Activated CD4-positive, alpha-beta T cell treated with anti-CD3 and anti-CD28 coated beads, Interleukin-2, amount 50 U/mL, for 4 hours (primary cell): ENCODE measurements around the gene HIRIP3.

Source experiments
- DNase-seq, 2 experiments: peaks; one replicate each; pipeline ENCODE4 v3.0.0-alpha.2; 2020

Gene HIRIP3

DNA sequence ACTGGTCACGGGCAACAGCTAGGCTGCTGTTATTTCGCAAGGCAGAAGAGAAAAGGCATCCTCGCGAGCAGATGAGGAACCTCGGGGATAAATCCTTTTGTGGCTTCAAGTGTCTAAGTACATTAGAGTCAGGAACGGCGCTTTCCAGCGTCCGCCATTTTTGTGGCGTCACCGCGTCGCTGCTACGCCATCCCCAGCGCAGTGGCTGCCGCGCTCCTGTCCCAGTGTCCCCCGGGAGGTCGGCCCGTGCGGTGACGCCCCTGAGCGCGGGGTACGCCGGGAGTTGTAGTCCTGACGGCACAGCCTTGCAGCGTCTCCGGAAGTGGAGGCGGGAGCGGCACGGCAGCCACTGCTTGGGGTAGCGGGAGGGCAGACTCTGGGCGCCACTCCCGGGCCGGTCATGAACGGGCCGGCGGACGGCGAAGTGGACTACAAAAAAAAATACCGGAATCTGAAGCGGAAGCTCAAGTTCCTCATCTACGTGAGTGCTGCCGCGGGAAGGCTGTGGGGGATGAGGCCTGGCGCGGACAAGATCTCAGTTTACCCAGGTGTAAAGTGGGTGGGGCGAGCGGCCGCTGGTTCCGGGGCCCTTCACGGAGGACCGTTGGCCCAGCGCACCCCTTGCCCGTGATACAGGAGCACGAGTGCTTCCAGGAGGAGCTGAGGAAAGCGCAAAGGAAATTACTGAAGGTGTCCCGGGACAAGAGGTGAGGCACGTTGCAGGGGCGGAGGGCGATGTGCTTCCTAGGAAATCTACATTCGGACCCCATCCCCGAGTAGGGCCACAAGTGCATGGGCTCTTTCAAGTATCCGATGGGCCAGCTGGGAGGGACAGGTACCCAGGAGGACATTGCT is 721 bp upstream of the HIRIP3 start, which contains the start of gene INO80E:
Gene INO80E (plus strand): TSS at position 331 of the 855 bp plus-strand sequence. CDS start 70 bp downstream, at position 401.
- peak; percentile 99 for DNase-seq

DNA sequence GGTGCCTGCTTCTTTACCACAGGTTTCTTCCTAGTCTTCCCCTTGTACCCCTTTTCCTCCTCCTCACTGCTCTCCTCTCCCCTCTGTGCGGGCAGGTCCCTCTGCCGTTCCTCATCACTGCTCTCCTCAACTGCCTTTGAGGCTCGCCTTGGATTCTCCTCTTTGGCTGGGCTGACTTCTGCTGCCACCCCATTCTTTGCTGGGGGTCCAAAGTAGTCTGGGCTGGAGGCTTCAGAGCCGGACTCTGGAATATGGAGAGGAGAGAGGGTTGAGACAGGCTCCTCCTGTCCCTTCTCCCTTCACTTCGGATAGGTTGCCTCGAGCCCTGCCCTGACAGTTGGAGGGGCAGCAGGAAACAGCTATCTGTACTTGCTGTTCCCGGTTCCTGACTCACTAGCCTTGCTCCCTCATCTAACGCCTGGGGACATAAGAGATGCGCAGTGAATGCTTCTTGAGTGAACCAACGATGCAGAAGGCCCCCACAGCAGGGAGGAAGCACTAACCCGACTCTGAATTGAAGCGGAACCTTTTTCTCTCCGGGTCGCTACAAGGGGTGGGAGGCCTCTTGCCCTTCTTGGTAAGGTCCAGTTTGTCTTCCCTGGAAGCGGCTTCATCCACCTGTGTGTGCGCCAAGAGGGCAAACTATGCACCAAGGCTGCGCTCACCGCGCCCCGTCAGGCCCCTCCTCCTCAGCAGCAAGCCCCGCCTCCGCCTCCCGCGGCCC is 655 bp downstream of the HIRIP3 start:
- DNase-seq = peak in 1 of 2 experiments; percentile 63

DNA sequence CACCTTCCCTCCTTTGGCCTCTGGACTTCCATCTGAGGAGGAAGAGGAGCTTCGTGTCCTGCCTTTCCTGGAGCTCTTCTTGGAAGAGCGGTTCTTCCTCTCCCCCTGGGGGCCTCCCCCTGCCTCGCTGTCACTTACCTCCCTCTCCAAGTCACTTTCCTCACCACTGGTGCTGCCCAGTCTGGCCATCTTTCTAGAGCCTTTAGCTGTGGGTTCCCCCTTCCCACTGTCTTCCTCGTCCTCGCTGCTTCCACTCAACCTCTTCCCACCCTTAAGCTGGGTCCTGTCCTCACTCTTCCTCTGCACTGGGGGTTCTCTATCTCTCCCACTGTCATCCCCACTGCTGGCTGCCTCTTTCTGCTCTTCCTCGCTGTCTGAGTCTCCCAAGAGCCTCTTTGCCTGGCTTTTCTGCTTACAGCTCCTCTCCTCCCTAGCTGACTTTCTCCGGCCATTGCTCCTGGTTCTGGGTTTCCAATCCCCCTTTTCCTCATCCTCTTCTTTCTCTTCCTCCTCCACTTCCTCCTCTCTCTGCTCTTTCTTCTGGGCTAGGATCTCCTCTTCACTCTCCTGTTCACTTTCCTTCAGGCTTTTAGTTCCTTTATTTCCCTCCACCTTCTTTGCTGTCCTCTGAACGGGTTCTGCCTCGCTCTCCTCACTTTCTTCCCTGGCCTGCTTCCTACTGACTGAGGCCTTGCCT is 1.4 kb downstream of the HIRIP3 start:
- DNase-seq = no peak

DNA sequence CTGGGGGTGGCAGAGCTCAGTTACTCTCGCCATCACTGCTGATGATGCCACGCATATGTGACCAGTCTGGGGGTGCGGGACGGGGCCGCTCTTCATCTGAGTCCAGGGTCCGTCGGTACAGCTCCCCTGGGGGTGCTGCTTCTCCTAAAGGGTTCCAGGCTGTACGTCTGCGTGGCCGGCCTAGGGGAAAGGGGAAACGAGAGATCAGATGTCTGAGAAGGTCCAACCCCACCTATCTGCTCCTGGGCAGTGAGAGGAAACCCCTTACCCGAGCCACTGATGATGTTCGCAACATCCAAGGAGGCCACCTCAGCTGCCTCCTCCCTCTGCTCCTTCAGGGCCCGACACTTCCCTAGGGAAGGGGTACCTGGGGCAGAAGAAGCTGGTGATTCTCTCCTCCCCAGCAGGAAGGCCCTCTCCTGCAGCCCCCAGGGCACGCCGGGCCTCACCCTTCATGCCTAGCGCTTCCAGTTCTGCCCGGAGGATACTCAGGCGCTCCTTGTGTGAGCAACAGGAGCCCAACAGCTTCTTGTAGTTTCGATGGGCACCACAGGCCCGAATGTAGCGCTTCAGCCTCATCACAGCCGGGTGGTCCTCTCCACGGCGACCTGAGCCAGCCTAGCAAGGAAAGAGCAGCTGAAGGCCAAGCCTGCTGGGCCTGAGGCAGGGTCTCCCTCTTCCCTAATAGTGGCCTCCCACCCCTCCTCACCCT is 2.1 kb downstream of the HIRIP3 start:
- DNase-seq = no peak

DNA sequence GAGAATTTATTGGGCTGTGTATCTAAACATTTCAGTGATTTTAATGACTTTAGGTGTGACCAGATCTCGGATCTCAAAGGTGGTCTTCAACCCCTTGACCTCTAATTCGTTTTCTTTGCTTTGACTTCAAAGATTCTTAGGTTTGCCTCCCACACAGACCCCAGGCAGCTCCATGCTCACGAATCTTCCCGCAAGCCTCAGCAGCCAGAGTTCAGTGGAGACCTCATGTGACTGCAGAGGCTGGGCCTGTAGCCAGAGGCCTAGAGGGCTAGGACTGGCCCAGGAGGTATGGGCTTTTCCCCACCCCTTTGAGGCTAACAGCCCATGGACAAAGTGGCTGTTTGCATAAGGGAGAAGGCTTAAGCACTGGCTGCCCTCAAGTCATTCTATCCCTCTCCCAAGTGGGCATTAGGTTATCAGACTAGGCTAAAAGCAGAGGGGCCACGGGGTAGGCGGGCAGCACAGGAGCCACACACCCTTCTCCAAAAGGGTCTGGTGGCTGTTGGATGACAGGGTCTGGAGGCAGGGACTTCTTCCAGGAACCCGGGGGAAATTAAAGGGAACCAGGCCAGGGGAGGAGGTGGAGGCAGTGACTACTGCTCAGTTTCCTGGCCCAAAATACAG is 3.0 kb downstream of the HIRIP3 start:
- no peak for DNase-seq

DNA sequence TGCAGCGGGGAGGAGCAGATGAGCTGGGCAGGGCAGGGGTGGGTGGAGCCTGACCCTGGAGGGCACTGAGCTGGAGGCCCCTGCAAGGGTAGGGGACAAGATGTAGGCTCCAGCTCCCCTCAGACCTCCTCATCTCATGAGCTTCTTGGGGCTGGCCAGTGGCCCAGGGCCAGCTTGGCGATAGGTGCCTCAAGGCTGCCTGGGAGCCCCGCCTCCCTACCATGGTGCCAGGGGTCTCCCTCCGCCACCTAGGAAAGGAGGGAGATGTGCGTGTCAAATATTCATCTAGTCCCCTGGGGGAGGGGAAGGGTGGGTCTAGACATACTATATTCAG is 3.9 kb downstream of the HIRIP3 start:
- DNase-seq = no peak

DNA sequence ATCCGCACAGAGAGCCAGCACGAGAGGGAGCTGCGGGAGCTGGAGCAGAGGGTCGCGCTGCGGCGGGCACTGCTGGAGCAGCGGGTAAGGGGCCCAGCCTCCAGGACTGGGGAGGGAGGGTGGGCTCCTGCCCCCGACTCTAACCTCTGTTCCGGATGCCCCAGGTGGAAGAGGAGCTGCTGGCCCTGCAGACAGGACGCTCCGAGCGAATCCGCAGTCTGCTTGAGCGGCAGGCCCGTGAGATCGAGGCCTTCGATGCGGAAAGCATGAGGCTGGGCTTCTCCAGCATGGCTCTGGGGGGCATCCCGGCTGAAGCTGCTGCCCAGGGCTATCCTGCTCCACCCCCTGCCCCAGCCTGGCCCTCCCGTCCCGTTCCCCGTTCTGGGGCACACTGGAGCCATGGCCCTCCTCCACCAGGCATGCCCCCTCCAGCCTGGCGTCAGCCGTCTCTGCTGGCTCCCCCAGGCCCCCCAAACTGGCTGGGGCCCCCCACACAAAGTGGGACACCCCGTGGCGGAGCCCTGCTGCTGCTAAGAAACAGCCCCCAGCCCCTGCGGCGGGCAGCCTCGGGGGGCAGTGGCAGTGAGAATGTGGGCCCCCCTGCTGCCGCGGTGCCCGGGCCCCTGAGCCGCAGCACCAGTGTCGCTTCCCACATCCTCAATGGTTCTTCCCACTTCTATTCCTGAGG is 4.4 kb downstream of the HIRIP3 start:
- no peak for DNase-seq

DNA sequence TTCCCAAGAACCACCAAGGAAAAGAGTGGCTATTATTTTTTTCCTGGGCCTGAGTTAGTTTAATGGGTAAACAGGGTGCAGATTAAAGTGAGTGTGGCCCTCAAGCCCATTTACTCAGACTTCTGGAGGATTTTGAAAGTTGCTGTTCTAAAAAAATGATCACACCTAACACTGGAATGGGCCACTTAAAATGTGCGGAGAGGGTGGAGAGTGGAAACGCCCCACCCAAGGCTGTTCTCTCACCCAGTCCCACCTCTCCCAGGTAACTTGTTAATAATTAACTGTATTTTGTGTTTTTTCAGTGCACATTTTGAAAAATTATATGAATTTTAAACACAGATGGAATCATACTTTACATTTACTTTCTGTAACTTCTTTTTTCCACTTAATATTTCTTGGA is 5.4 kb downstream of the HIRIP3 start:
- DNase-seq = no peak

DNA sequence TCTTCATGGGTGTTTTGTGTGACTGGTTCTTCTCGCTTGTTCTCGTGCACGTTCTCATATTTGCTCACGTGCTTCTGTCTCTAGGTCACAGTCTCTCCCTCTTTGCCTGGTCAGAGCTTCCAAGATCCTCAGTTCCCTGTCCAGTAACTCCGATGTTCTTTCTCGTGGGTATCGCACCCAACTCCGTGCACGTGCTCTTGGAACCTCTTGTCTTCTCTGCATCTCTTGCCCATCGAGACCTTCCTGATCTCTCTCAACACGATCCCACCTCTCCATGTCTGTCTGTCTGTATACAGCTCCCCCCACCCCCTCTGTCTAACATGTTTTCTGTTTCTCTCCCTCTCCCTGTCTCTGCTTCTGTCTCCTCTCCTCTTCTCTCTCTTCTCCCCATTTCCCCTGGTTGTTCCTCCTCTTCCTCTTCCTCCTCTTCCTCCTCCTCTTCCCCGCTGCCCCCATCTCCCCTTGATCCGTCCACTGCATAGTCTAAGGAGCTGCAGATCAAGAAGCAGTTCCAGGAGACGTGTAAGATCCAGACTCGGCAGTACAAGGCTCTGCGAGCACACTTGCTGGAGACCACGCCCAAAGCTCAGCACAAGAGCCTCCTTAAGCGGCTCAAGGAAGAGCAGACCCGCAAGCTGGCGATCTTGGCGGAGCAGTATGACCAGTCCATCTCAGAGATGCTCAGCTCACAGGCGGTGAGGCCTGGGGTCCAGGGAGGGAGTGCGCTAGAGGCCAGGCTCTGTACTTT is 6.1 kb downstream of the HIRIP3 start:
- DNase-seq = no peak

DNA sequence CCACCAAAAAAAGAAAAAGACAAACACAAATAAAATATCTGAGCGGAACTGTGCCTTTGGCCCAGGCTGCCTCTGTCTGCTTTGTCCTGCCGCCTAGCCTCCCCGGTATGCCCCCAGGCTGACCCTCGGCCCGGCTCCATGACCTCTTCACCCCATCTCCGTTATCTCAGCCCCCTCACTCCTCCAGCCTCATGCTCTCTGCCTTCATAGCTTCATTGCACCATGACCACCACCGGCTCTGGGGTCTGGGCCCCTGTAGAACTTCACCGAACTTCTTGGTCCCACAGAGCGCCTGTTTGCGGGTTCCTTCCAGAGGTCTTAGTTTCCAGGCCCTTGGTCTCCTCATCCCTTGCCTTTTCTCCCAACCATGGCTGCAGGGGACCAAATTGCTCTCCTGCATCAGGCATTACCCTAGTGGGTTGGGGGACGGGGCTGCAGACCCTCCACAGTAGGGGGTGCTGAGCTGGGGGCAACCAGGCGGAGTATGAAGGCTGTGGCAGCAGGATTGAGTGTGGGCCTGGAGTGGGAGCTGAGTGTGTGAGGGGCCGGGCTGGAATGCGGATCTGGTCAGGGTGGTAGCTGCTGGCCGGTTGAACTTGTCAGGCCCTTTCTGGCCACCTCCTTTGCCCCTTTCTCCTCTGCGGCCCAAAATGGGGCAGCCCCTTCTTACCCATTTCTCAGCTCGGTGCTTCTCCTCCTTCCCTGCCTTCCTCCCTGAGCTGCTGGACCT is 6.9 kb downstream of the HIRIP3 start:
- DNase-seq = no peak

DNA sequence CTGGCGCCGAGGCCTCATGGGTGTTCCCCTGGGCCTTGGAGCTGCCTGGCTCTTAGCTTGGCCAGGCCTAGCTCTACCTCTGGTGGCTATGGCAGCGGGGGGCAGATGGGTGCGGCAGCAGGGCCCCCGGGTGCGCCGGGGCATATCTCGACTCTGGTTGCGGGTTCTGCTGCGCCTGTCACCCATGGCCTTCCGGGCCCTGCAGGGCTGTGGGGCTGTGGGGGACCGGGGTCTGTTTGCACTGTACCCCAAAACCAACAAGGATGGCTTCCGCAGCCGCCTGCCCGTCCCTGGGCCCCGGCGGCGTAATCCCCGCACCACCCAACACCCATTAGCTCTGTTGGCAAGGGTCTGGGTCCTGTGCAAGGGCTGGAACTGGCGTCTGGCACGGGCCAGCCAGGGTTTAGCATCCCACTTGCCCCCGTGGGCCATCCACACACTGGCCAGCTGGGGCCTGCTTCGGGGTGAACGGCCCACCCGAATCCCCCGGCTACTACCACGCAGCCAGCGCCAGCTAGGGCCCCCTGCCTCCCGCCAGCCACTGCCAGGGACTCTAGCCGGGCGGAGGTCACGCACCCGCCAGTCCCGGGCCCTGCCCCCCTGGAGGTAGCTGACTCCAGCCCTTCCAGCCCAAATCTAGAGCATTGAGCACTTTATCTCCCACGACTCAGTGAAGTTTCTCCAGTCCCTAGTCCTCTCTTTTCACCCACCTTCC is 7.9 kb downstream of the HIRIP3 start:
- DNase-seq = no peak

DNA sequence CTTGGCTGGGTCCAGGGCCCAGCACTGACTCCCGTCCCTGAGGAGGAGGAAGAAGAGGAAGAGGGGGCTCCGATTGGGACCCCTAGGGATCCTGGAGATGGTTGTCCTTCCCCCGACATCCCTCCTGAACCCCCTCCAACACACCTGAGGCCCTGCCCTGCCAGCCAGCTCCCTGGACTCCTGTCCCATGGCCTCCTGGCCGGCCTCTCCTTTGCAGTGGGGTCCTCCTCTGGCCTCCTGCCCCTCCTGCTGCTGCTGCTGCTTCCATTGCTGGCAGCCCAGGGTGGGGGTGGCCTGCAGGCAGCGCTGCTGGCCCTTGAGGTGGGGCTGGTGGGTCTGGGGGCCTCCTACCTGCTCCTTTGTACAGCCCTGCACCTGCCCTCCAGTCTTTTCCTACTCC is 8.5 kb downstream of the HIRIP3 start:
- DNase-seq = no peak

DNA sequence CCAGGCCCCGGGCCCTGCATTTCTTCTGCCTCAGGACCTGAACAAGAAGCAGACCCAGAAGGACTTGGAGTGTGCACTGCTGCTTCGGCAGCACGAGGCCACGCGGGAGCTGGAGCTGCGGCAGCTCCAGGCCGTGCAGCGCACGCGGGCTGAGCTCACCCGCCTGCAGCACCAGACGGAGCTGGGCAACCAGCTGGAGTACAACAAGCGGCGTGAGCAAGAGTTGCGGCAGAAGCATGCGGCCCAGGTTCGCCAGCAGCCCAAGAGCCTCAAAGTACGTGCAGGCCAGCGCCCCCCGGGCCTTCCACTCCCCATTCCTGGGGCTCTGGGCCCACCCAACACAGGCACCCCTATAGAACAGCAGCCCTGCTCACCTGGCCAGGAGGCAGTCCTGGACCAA is 9.2 kb downstream of the HIRIP3 start:
- DNase-seq = no peak

DNA sequence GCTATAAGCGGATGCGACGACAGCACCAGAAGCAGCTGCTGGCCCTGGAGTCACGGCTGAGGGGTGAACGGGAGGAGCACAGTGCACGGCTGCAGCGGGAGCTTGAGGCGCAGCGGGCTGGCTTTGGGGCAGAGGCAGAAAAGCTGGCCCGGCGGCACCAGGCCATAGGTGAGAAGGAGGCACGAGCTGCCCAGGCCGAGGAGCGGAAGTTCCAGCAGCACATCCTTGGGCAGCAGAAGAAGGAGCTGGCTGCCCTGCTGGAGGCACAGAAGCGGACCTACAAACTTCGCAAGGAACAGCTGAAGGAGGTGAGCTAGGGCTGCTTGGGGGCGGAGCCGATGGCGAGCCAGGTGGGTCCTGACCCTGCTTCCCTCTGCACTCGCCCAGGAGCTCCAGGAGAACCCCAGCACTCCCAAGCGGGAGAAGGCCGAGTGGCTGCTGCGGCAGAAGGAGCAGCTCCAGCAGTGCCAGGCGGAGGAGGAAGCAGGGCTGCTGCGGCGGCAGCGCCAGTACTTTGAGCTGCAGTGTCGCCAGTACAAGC is 10.1 kb downstream of the HIRIP3 start:
- DNase-seq = no peak

DNA sequence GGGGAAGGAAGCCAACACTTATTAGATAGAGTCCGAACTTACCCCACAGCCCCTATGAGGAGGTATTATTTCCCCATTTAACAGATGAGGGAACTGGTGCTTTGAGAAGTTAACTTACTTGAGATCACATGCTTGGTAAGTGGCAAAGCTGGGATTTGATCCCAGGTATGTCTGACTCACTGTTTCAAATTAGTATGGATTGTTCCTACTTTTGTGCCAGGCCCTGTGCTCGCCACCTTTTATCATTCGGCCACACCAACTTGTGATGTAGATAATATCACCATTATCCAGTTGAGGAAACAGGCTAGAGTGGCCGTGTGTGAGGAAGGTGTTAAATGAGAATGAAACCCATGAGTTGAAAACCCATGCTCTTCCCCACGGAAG is 10.7 kb downstream of the HIRIP3 start:
- DNase-seq = no peak

DNA sequence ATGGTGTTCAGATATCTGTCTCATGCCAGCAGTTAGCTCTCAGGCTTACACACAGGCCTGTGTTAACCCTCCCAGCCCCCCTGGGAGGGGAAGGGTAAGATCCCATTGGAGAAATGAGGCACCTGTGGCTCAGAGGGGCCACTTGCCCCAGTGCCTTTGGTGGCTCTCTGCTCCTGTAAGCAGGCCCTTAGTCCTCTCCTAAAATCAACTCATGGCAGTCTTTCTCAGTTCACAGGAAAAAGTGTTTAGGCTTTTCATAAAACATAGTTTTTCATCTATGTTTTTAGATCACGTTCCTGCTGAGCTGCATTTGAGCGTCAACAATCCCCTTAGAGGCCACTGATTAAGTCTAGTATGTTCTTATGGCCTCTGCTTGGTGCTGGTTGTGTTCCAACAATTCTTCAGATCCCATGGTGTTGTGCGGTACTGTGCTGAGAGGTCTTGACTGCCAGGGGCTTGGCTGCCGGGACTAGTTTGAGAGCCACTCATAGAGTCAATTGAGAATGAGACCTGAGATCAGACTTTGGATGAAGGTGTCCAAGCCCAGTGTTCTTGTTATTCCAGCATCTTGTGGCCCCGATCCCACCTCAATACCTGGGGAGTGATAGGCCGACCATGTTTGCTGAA is 11.2 kb downstream of the HIRIP3 start:
- no peak for DNase-seq

DNA sequence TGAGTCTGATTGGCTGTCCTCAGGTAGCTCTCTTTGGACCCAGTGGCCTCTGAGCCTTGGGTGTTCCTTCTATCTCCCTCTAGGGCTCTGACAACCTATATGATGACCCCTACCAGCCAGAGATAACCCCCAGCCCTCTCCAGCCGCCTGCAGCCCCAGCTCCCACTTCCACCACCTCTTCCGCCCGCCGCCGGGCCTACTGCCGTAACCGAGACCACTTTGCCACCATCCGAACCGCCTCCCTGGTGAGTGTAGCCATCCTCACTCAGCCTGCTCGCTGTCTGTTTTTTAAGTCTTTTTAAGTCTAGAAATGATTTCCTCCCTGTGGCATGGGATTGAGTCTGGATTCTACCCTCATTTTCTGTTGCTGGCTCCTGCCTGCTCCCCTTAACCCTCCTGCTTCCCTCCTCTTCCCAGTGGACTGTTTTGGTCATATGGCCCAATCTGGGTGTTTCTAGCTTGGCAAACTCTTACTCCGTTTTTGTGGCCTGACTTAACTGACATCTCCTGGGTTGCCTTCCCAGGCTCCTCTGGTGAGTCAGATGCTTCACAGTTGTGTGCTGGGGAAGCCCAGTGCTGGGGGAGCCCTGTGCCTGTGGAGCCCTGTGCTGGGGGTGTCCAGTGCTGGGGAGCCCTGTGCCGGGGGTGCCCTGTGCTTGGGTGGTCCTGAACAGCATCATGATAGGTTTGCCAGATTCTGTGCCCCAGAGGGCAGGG is 11.8 kb downstream of the HIRIP3 start:
- no peak for DNase-seq
